Activated effector memory CD4-positive, alpha-beta T cell treated with anti-CD3 and anti-CD28 coated beads, Interleukin-2, amount 50 U/mL, for 16 hours (primary cell): ENCODE measurements around the gene CLBA1.
"Not testable (repeated sequence)": the region's sequence is repeated elsewhere in the genome, so short reads cannot be mapped to it uniquely, and the experiment has no call there.

Experiments used
- DNase-seq: peaks from one replicate; pipeline ENCODE4 v3.0.0-alpha.2; 2020

The CLBA1 gene

GRCh38 chr14:104947881-104948735 lies 37.5 kb upstream of the CLBA1 start:
- not testable (repeated sequence) for DNase-seq

GRCh38 chr14:104948736-104949031 lies 36.9 kb upstream of the CLBA1 start:
- DNase-seq = no peak

- DNase-seq = not testable (repeated sequence)
These were observed 36.1 kb upstream of the CLBA1 start for GRCh38 chr14:104949406-104949955.

- no peak for DNase-seq
These were observed 35.6 kb upstream of the CLBA1 start for GRCh38 chr14:104950021-104950420.

- DNase-seq = not testable (repeated sequence)
These were observed 34.9 kb upstream of the CLBA1 start for GRCh38 chr14:104950701-104951100.

- not testable (repeated sequence) for DNase-seq
These were observed 33.5 kb upstream of the CLBA1 start for GRCh38 chr14:104951863-104952657.

- no peak for DNase-seq
These were observed 32.5 kb upstream of the CLBA1 start for GRCh38 chr14:104953097-104953496.

GRCh38 chr14:104953896-104954656 lies 31.5 kb upstream of the CLBA1 start:
- no peak for DNase-seq

- DNase-seq = no peak
These were observed 30.7 kb upstream of the CLBA1 start for GRCh38 chr14:104954746-104955395.

- DNase-seq = no peak
These were observed 30.2 kb upstream of the CLBA1 start for GRCh38 chr14:104955396-104955770.

- DNase-seq = no peak
These were observed 29.2 kb upstream of the CLBA1 start for GRCh38 chr14:104956290-104956890.

- no peak for DNase-seq
These were observed 28.2 kb upstream of the CLBA1 start for GRCh38 chr14:104957146-104958113.

- no peak for DNase-seq
These were observed 21.0 kb upstream of the CLBA1 start for GRCh38 chr14:104964546-104964945.

- no peak for DNase-seq
These were observed 19.9 kb upstream of the CLBA1 start for GRCh38 chr14:104965561-104966231.

- no peak for DNase-seq
These were observed 19.2 kb upstream of the CLBA1 start for GRCh38 chr14:104966261-104966865.

GRCh38 chr14:104966981-104967385 lies 18.6 kb upstream of the CLBA1 start:
- no peak for DNase-seq

- DNase-seq = no peak
These were observed 18.0 kb upstream of the CLBA1 start for GRCh38 chr14:104967386-104968152.

- no peak for DNase-seq
These were observed 17.4 kb upstream of the CLBA1 start for GRCh38 chr14:104968153-104968527.
